PC-3 (cell line): ENCODE measurements around the gene MICALL2.

Experiments
- CTCF ChIP-seq: fragments of 300-600 bp; sonication (generic); conservative IDR thresholded peaks from 2 replicates; pipeline ENCODE4 v1.5.1; 2017; ENCODE audit warnings: antibody characterized with exemption, low read depth, mild to moderate bottlenecking, low read length
- EZH2 ChIP-seq: fragments of 300-600 bp; sonication (generic); IDR thresholded peaks from one replicate; pipeline ENCODE4 v1.6.1; 2017; ENCODE audit warnings: antibody characterized with exemption, mild to moderate bottlenecking, low read length; ENCODE audit not compliant: unreplicated experiment

- TF ChIP-seq EZH2 = no peak
- TF ChIP-seq CTCF = no peak
Observed at GRCh38 chr7:1508277-1508758, 49.0 kb upstream of the MICALL2 start.
